SW480 (cell line): ENCODE data around the gene DNAJC12.
"Not testable (repeated sequence)": the region's sequence is repeated elsewhere in the genome, so short reads cannot be mapped to it uniquely, and the experiment has no call there.

Source experiments
- DNase-seq: peaks from one replicate; pipeline ENCODE4 v3.0.0-alpha.2; 2016; ENCODE audit warnings: low spot score

DNAJC12 gene

DNA sequence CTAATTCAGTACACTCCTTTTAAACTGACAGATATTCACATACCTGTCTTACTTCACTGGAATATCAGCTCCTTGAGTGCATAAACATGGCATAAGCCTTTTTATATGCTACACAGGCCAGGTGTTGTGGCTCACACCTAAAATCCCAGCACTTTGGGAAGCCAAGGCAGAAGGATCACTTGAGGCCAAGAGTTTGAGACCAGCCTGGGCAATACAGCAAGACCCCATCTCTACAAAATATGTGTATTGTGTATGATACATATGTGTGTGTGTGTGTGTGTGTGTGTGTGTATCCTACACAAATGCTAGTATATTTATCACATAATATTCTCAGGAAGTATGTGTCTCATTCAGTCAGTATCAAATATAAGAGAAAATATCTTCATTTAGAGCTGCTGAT lies 45.3 kb downstream of the DNAJC12 start:
- DNase-seq: no peak

DNA sequence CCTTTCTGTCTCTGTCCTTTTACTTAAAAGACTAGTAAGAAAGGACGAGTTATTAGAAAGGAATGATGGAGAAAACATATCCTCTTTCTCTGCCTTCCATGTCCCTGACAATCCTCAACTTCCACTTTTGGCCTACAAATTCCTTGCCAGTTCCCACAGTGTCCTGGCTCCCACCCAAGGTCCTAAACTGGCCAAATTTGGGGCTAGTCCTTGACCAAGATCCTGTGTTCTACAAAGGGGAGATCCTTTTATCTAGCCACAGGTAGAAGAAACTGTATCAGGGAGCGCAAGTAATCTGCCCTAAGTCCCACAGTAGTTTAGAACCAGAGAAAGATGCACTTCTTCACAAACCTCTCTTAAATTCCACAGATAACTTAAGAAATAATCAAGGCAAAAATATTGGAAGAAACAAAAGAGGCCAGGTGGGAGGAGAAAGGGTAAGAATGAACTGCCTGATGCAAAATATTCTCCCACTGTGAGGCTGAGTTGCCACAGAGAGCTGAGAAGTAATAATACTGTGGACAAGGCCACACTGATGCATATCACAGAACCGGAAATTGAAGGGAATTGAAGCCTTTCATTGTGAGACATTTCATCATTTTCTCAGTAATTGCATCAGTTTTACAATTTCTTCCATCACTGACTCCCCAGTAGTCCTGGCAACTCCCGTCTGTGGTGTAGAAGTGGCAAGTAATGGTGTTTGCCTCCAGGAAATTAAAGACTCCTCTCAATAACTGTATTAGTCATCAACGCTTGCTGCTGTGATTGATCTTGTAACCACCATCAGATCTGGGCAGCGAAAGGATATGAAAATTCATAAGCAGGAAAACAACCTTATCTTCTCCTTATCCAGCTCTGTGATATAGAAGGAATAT lies 47.2 kb downstream of the DNAJC12 start:
- DNase-seq: peak; percentile 62

DNA sequence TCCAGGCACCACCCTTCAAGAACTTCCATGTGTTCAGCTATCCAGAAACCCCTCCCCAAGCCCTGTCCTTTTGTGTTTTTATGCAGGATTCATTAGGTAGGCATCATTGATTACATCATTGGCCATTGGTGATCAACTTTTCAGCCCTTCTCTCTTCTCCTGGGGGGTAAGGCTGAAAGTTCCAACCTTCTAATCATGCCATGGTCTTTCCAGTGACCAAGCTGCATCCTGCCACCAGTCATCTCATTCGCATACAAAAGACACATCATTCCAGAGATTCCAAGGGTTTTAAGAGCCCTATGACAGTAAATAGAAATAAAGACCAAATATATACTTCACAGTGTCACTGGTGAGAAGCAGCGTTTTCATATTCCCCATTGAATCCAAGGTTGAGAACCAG lies 48.2 kb downstream of the DNAJC12 start:
- DNase-seq: no peak

DNA sequence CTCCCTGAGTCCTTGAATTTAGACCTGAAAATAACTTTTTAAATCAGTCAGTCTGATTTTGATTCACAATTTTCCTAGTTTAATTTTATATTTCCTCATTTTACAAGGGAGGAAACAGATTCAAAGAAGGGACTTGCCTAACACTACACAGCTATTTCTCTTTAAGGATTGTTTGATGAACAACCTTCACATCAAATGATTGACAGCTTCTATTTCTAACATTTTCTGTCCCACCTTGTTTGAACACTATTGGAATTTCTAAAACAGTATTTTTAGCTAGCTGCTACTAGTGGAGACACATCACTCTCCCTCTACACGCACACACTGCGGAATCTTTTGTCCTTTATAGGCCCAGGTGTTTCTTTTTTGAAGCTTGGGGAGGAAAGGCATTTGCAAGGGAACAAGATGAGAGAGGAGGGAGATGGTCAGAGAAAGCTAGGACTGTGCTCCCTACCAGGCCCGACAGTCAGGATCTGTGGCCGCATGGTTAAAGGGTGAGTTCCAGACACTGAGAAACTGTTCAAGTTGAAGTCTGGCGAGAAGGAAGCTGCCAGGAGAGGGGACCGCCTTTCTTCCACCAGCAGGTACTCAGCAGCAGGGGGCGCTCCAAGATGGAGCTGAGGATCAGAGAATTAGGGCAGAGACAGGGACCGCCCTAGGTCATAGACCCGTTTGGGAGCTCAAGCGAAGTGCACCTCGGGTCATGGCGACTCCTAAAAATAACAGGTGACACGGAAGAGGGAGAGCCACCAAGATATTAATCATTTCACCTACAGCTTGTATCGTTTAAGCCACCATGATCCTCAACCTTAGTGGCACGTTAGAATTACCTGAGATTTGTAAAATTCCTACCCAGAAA lies 49.7 kb downstream of the DNAJC12 start:
- DNase-seq: no peak

- no peak for DNase-seq
Measured at GRCh38 chr10:67785098-67785497, 52.9 kb downstream of the DNAJC12 start.

DNA sequence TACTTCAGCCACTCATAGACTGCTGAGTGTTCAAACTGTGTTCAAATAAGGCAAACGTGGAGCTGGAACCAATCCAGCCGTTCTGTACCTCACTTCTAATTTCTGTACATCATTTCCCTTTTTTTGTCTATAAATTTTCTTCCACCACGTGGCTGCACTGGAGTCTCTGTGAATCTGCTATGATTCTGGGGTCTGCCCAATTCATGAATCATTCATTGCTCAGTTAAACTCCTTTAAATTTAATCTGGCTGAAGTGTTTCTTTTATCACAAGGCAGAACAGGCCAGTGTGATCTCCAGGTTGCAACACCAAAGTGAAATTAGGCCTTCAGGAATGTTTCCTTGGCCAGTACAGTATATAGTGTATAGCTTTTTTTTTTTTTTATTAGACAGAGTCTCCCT lies 53.5 kb downstream of the DNAJC12 start:
- DNase-seq: no peak

DNA sequence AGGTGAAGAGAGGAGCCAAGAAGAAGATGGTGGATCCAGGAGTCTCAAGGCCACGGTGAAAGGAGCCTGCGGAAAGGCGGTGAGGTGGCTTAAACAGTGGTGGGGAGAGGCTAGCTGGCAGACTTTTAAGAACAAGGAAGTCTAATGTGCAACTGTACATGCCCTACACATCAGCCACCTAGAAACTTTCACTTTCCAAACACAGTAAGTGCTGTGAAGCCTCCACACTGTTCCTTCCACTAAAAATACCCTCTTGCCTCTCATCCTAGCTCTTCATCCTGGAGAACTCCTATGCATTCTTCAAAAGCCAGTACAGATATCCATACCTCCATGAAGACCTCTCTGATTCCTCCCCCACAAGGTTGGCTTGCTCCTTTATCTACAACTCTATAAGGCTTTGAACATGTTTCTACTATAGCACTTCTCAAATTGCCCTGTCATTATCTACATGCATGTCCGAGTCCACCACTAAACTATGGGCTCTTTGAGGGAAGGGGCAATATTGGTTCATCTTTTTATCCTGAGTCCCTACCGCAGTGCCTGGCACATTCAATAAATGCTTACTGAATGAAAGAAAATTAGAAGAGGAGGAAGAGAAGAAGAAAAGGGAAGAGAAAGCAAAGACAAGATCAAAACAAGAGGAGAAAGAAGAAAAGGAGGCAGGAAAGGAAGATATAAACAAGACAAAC lies 54.2 kb downstream of the DNAJC12 start:
- no peak for DNase-seq

DNA sequence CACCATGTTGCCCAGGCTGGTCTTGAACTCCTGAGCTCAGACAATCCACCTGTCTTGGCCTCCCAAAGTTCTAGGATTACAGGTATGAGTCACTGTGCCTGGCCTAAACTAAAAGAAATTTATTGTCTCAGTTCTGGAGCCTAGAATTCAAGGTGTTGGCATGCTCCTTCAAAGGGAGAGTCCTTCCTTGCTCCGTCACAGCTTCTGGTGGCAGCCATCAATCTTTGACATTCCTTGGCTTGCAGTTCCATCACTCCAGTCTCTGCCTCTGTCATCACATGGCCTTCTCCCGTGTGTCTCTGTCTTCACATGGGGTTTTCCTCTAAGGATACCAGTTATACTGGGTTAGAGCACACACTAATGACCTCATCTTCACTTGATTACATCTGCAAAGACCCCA lies 55.5 kb downstream of the DNAJC12 start:
- no peak for DNase-seq

DNA sequence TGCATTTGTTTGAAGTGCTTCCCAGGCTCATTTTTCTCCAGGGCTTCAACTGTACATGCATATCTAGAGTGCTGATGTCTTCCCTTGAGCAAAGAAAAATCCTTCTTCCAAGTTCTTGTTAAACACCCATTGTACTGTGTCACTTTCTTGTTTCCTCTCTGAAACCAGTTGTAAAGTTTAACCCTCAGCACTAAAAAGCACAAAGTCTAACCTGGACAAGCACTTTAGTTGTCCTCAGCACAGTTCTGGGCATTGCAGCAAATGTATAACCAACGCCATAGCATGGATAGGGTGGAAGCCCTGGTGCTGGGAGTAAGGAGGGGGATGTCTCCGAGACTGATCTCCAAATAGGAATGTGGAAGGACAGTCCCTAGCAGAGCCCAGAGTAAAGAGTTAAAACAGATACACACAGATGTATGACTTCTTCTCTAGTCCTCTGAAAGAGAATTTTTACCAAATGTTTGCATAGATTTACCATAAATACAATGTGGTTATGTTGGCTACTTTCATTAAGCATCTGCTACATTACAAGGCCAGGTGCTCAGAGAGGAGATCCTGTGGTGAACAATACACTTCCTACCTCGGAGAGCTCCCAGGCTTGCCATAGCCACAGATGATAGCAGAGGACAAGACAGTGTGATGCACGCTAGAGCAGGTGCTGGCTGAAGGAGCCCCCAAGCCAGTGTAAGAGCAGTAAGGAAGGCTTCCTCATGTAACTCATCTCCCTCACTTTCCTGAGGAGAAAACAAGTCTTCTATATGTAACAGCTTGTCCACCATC lies 57.0 kb downstream of the DNAJC12 start:
- no peak for DNase-seq

- DNase-seq: not testable (repeated sequence)
Measured at GRCh38 chr10:67780204-67780621, 57.8 kb downstream of the DNAJC12 start.

- DNase-seq: peak; percentile 71
Measured at GRCh38 chr10:67779465-67780203, 58.4 kb downstream of the DNAJC12 start.

- DNase-seq: no peak
Measured at GRCh38 chr10:67776371-67776770, 61.6 kb downstream of the DNAJC12 start.

DNA sequence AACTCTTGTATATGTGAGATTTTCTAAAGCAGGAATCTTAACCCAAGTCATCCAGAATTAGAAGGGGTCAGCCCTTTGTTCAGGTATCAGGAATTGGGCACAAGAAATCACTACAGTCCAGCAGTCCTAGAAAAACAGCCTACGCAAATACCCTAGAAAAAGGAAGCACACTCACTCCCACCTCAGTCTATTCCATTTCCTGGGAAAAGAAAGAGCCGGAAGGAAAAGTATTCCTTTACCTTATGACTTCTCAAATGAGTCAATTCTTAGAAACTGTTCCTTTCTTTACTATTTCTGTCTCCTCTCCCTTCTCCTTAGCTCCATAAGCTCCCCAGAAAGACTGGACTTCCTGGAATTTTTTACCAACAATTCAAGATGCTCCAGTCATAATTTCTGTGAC lies 62.7 kb downstream of the DNAJC12 start:
- no peak for DNase-seq

GRCh38 chr10:67772894-67773511 lies 65.0 kb downstream of the DNAJC12 start:
- DNase-seq: no peak

- DNase-seq: no peak
Measured at GRCh38 chr10:67772151-67772550, 65.8 kb downstream of the DNAJC12 start.

DNA sequence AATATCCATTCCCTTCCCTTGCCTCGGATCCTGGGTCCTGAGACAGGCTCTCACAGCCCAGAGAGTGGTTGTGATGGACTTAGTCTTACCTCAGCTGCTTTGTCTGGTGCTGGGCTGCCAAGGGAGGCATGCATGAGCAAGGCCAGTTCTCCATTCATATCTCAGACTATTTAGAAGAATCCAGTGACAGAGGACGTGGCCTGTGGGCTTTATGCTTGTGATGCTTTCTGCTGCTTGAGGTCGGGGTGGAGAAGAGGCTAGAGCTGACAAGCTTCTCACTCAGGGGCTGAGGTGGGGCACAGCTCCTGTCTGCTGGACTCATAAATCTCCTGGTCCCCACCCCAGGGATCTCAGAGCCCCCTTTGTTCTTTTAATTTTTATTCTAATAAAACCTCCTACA lies 66.8 kb downstream of the DNAJC12 start:
- no peak for DNase-seq

DNA sequence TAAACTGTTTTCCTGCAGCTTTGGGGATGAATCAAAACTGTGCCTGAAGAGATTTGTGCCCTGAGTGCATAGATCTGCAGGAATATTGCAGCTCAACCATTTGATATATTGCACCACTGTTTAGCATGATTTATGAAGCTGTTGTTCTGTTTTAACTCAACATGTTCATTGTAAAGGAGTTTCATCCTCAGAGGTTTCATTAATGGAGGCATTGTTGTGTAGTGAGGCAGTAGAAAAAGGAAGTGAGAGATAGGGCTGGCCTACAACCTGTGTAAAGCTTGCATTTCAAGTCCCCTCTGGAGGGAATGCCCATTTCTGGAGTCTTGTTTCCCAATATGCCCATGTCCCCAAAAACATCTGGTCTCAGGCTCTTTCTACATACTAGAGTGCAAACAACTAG lies 67.5 kb downstream of the DNAJC12 start:
- no peak for DNase-seq

GRCh38 chr10:67767244-67767643 lies 70.7 kb downstream of the DNAJC12 start:
- no peak for DNase-seq

DNA sequence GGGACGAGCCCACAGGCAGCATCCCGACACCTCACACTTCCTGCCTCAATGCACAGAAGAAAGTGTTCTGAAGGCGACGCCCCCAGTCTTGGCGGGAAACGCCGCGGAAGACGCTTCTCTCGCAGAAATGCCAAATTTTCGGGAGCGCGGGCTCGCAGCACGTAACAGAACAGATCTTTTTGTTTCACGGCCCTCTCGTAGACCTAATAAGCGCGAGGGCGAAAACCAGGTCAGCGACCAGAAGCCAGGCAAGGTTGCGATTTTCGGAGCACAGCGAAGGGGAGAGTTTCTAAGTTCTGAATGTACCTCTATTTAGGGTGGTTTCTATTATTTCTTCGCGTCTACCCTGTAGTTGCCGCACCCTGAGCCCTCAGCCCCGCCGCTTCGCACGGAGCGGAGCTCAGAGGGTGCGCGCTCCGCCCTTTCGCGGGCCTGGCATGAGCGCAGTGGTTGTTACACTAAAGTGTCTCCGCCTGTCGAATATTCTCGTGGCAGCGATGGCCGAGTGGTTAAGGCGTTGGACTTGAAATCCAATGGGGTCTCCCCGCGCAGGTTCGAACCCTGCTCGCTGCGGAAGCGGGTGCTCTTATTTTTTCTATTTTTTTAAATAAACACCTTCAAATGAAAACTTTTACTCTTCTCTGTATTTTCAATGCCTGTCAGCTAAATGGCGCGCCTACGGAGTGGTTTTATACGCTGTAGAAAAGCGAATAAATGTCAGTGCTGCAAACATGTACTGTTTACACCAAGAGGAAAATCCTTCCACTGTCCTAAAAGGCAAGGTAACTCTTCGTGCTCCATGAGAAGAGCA lies 73.8 kb downstream of the DNAJC12 start:
- DNase-seq: peak; percentile 89
